ENCODE measurements around the gene PADI3. TPM values are rescaled to one million over a fixed set of nuclear protein-coding genes. Genes with fewer than 3 reads are reported as not detected.
A peak's percentile ranks its signal among the peaks of the same experiment; 100 is the strongest.

PADI3 gene
- total RNA-seq, 3 donors from 2014 or later (not counting 1 experiment from before 2014, with no cell fraction given) = not detected

DNA sequence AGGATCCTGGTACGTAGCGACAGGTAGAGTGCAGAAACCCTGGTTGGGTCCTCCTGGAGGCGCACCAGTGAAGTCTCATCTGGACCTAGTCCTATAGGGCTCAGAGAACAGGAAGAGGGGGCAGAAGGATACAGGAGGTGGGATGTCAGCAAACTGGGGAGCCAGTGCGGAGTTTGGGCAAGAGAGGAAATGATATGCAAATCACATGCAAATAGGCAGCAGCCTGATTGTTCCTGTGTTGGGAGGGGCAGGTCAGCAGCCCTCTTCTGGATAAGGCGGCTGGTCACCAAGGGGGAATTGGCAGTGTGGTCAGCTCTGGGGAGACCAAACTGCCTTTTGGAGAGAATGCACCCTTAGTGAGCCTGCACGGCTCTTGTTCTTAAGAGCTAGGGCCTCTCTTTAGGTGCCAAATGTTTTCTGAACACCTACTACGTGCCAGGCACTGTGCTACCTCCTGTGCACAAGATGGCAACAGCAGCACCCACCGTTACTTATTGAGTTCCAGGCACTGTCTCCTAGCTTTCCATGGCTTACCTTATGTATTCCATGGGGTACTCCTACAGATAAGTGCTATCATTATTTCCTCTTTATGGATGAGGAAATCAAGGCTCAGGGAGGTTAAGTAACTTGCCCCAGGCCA is 18.1 kb upstream of the PADI3 start:
- Histone ChIP-seq H3K4me1 (ENCODE audit: control insufficient read depth, insufficient read depth, low read length) (no peaks in the 10 kb centered on the region), H3K27me3 (ENCODE audit: control insufficient read depth, insufficient read depth, low read length) (no peaks in the 10 kb centered on the region), H3K9me3 (ENCODE audit: control insufficient read depth, insufficient read depth, low read length) (no peaks in the 10 kb centered on the region), H3K4me3 (ENCODE audit: low read length) (no peak overlapping the region), H3K36me3 (ENCODE audit: control insufficient read depth, insufficient read depth, low read length) (no peaks in the 10 kb centered on the region), H3K27ac (ENCODE audit: low read length) (no peak overlapping the region)
- no peaks in the 10 kb centered on the region for H3K36me3 Mint-ChIP-seq
- intact Hi-C loops (cut with micrococcal nuclease) = no loop called here
- ATAC-seq (no peak), DNase-seq (no peak)
- TF ChIP-seq, protein P1, sequence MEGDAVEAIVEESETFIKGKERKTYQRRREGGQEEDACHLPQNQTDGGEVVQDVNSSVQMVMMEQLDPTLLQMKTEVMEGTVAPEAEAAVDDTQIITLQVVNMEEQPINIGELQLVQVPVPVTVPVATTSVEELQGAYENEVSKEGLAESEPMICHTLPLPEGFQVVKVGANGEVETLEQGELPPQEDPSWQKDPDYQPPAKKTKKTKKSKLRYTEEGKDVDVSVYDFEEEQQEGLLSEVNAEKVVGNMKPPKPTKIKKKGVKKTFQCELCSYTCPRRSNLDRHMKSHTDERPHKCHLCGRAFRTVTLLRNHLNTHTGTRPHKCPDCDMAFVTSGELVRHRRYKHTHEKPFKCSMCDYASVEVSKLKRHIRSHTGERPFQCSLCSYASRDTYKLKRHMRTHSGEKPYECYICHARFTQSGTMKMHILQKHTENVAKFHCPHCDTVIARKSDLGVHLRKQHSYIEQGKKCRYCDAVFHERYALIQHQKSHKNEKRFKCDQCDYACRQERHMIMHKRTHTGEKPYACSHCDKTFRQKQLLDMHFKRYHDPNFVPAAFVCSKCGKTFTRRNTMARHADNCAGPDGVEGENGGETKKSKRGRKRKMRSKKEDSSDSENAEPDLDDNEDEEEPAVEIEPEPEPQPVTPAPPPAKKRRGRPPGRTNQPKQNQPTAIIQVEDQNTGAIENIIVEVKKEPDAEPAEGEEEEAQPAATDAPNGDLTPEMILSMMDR (IDR thresholded peaks at IDR 0.05) = no peak
- no peak overlapping the region for H3K27ac Mint-ChIP-seq
- H3K4me3 Mint-ChIP-seq = no peak overlapping the region
- H3K4me1 Mint-ChIP-seq = no peaks in the 10 kb centered on the region
- 85% methylated on average over 8 of the region's 8 CpGs for WGBS (ENCODE audit: insufficient coverage)
- no peaks in the 10 kb centered on the region for H3K9me3 Mint-ChIP-seq
- H3K27me3 Mint-ChIP-seq (ENCODE audit: low read depth in 2 of 2) = no peaks in the 10 kb centered on the region

DNA sequence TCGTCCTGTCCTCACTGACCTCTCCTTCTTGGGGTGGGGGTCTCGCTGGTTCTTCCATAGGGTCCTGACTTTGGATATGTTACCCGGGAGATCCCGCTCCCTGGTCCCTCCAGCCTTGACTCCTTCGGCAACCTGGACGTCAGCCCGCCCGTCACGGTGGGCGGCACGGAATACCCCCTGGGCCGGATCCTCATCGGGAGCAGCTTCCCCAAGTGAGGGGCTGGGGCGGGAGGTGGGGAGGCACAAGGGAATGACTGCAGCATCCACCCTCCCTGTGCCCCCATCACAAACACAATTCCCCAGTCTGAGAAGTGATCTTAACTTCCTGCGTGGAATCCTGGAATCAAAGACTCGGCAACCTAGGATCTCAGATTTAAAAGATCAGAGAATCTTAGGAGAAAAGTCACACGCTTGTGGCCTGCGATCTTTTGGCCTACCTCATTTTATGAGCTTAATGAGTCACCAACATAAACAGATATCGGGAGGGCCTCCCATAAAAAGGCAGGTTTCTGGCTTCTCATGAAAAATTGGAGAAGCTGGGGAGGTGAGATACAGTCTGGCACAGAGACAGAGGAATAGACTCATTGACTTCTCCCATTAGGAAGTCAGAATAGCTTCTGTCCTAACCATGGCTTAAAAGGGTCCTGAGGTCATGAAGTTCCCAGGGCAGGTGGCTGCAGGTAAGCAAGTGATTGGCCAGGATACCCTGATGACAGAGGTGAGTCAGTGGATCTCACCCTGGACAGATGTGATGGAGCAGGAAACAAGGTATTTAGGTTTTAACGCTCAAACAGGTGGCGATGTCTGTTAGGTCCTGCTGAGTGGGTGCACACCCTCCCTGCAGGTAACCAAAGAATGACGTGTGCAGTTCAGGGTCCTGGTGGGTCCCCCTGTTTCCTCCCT is 15.9 kb upstream of the PADI3 start:
- Histone ChIP-seq H3K36me3 (ENCODE audit: control insufficient read depth, insufficient read depth, low read length) (no peaks in the 10 kb centered on the region), H3K27me3 (ENCODE audit: control insufficient read depth, insufficient read depth, low read length) (no peaks in the 10 kb centered on the region), H3K27ac (ENCODE audit: low read length) (no peak overlapping the region), H3K4me1 (ENCODE audit: control insufficient read depth, insufficient read depth, low read length) (no peaks in the 10 kb centered on the region), H3K4me3 (ENCODE audit: low read length) (no peak overlapping the region), H3K9me3 (ENCODE audit: control insufficient read depth, insufficient read depth, low read length) (no peaks in the 10 kb centered on the region)
- DNase-seq (no peak), ATAC-seq (no peak)
- intact Hi-C loops (cut with micrococcal nuclease) = no loop called here
- H3K4me3 Mint-ChIP-seq = no peak overlapping the region
- TF ChIP-seq, protein P1 (IDR thresholded peaks at IDR 0.05) = no peak
- no peaks in the 10 kb centered on the region for H3K36me3 Mint-ChIP-seq
- no peaks in the 10 kb centered on the region for H3K9me3 Mint-ChIP-seq
- H3K27ac Mint-ChIP-seq = no peak overlapping the region
- no peaks in the 10 kb centered on the region for H3K27me3 Mint-ChIP-seq (ENCODE audit: low read depth in 2 of 2)
- no peaks in the 10 kb centered on the region for H3K4me1 Mint-ChIP-seq
- 90% methylated on average over 22 of the region's 22 CpGs for WGBS (ENCODE audit: insufficient coverage)

DNA sequence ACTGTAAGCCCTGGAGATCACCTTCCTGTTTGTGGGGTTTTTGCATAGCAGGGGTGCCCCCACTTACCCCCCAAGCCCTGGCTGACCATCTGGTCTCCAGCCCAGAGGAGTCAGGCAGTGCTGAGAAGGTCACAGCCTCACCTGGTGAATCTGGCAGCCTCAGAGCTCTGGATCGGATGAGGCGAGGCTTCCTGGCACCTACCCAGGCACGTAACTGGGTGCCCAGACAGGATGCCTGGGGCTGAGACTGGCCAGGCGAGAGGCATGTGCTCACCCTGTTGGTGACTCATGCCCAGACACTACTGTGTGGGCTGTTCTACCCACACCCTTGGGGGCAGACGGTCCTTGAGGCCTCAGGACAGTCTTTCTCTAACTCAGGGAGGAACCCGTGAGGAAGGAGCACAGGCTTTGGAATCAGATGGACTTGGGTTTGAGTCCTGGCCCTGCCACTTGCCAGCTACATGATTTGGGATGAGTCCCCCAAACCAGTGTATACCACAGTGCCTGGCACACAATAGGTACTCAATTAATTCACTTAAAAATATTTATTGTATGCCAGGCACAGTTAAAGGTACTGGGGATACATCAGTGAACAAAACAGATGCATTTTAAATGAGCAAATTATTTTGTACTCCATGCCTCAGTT is 15.1 kb upstream of the PADI3 start:
- intact Hi-C loops (cut with micrococcal nuclease) = no loop called here
- H3K4me3 ChIP-seq (ENCODE audit: low read length) = no peak overlapping the region
- TF ChIP-seq, protein P1 (IDR thresholded peaks at IDR 0.05) = no peak
- H3K4me1 ChIP-seq (ENCODE audit: control insufficient read depth, insufficient read depth, low read length) = no peaks in the 10 kb centered on the region
- H3K36me3 ChIP-seq (ENCODE audit: control insufficient read depth, insufficient read depth, low read length) = no peaks in the 10 kb centered on the region
- DNase-seq = no peak
- Mint-ChIP-seq H3K36me3 (no peaks in the 10 kb centered on the region), H3K9me3 (no peaks in the 10 kb centered on the region), H3K27ac (no peak overlapping the region), H3K4me1 (no peaks in the 10 kb centered on the region), H3K27me3 (ENCODE audit: low read depth in 2 of 2) (no peaks in the 10 kb centered on the region), H3K4me3 (no peak overlapping the region)
- peak in 2 of 3 donors; percentile 37 to 58 for ATAC-seq
- H3K9me3 ChIP-seq (ENCODE audit: control insufficient read depth, insufficient read depth, low read length) = no peaks in the 10 kb centered on the region
- 37% methylated on average over 6 of the region's 6 CpGs for WGBS (ENCODE audit: insufficient coverage)
- no peaks in the 10 kb centered on the region for H3K27me3 ChIP-seq (ENCODE audit: control insufficient read depth, insufficient read depth, low read length)
- H3K27ac ChIP-seq (ENCODE audit: low read length) = no peak overlapping the region

Data from natural killer cell (primary cell).